H1 (cell line): Measurements from ENCODE around the gene SGK1. TPM values are rescaled to one million over a fixed set of nuclear protein-coding genes. Genes with fewer than 3 reads are reported as not detected.

Experiments
- CHD7 ChIP-seq: fragments of 300-600 bp; sonication (generic); IDR thresholded peaks from 2 replicates; pipeline ENCODE4 v1.7.1; 2012; ENCODE audit warnings: low read length, moderate library complexity, mild to moderate bottlenecking, inconsistent platforms; ENCODE audit not compliant: insufficient replicate concordance
- EP300 ChIP-seq, 2 experiments: IDR thresholded peaks; 1 replicate in 1 of 2; 2 replicates in 1 of 2; pipeline ENCODE4 v1.6.1; 2011 to 2012; ENCODE audit warnings: low read depth in 2 of 2, low read length in 2 of 2, mild to moderate bottlenecking in 2 of 2, borderline replicate concordance in 1 of 2, inconsistent platforms in 1 of 2, moderate library complexity in 1 of 2
- PHF8 ChIP-seq: fragments of 200-600 bp; sonication (generic); conservative IDR thresholded peaks from 2 replicates; pipeline ENCODE4 v1.7.1; 2012; ENCODE audit warnings: low read depth, mild to moderate bottlenecking, inconsistent platforms, low read length, moderate library complexity
- POLR2AphosphoS5 ChIP-seq: IDR thresholded peaks from 2 replicates; pipeline ENCODE4 v1.6.1; 2011; ENCODE audit warnings: low read depth, low read length
- RBBP5 ChIP-seq: IDR thresholded peaks from 2 replicates; pipeline ENCODE4 v1.7.1; 2012; ENCODE audit warnings: low read depth, mild to moderate bottlenecking, inconsistent platforms, low read length, moderate library complexity, borderline replicate concordance
- SIX5 ChIP-seq: IDR thresholded peaks from 2 replicates; pipeline ENCODE4 v1.6.1; 2011; ENCODE audit warnings: mild to moderate bottlenecking, low read depth, low read length
- SUZ12 ChIP-seq: fragments of 200-600 bp; sonication (generic); IDR thresholded peaks from 2 replicates; pipeline ENCODE4 v1.6.1; 2012; ENCODE audit warnings: mild to moderate bottlenecking, inconsistent platforms, low read length, moderate library complexity, mixed read lengths
- polyA plus RNA-seq, 7 experiments: library from polyadenylated mRNA; depleted of rRNA in 3 of 7; stranded (reverse) in 5 of 7; unstranded in 2 of 7; fragments of >200 nt in 5 of 7; fragments of 200-250 nt in 2 of 7; gene quantifications; 1 replicate in 5 of 7; 2 replicates in 1 of 7; 4 replicates in 1 of 7; pipeline versions ENCODE4 v1.2.1 to v1.2.3, GENCODE V29; 2011 to 2013; ENCODE audit warnings: missing spikeins in 2 of 7, mixed read lengths in 2 of 7
- total RNA-seq: library from RNA; stranded (reverse); fragmentation: NEBNext Ultra II Directional; extraction: Animal tissue kit (Norgen Biotek cat#: 25700); gene quantifications from 2 replicates; pipeline ENCODE4 v1.2.1, GENCODE V29; 2021
- TF ChIP-seq, protein P1 (sequence below): IDR thresholded peaks from 2 replicates; pipeline ENCODE4 v1.6.1; 2012; ENCODE audit warnings: low read length, inconsistent platforms

SGK1 gene
- total and polyA plus RNA-seq, 2 of the 8 experiments (the other 6 are each of a cell fraction or from before 2014, with no cell fraction given): 14.5 to 18.4 TPM

- TF ChIP-seq PHF8: no peak
- TF ChIP-seq POLR2AphosphoS5: no peak
- TF ChIP-seq EP300 (IDR thresholded peaks at IDR 0.05; ENCODE audit: borderline replicate concordance in 1 of 2, low read depth in 2 of 2, low read length in 2 of 2): no peak
- TF ChIP-seq SIX5: no peak
- no peak for TF ChIP-seq CHD7
- TF ChIP-seq SUZ12: no peak
- no peak for TF ChIP-seq RBBP5
- TF ChIP-seq, protein P1, sequence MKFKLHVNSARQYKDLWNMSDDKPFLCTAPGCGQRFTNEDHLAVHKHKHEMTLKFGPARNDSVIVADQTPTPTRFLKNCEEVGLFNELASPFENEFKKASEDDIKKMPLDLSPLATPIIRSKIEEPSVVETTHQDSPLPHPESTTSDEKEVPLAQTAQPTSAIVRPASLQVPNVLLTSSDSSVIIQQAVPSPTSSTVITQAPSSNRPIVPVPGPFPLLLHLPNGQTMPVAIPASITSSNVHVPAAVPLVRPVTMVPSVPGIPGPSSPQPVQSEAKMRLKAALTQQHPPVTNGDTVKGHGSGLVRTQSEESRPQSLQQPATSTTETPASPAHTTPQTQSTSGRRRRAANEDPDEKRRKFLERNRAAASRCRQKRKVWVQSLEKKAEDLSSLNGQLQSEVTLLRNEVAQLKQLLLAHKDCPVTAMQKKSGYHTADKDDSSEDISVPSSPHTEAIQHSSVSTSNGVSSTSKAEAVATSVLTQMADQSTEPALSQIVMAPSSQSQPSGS: no peak
- TF ChIP-seq, all 59 proteins: peak for 0
These were observed 179.5 kb downstream of the SGK1 start (continued) for GRCh38 chr6:134138226-134138975.
